Head of caudate nucleus (tissue), 42 donors: ENCODE data around the gene FILIP1L.

Experiments used
- DNase-seq, 42 donors: peaks; one replicate each; pipeline versions ENCODE4 v3.0.0 to v3.0.0-alpha.2; 2020 to 2021; ENCODE audit warnings: mixed read lengths in 7 of 42
- intact Hi-C: fragments of 100-400 bp; cut with DNase I; formaldehyde crosslinking; loops from one replicate; pipeline ENCODE4 v1.15.0; 2022

Gene FILIP1L

GRCh38 chr3:99873269-99874102, 240.8 kb downstream of the FILIP1L start:
- intact Hi-C loops, result no loop called here

GRCh38 chr3:99872923-99873254, 241.4 kb downstream of the FILIP1L start:
- DNase-seq, result no peak

More at GRCh38 chr3:99873269-99874102, 240.8 kb downstream of the FILIP1L start:
- DNase-seq, result no peak

GRCh38 chr3:99871231-99872045, 242.9 kb downstream of the FILIP1L start:
- no peak for DNase-seq
- intact Hi-C loops, result no loop called here

More at GRCh38 chr3:99872923-99873254, 241.4 kb downstream of the FILIP1L start:
- intact Hi-C loops, result no loop called here

- intact Hi-C loops, result no loop called here
- DNase-seq, result no peak
Measured at GRCh38 chr3:99870712-99871111, 243.6 kb downstream of the FILIP1L start.

- DNase-seq, result no peak
- intact Hi-C loops, result no loop called here
Measured at GRCh38 chr3:99869621-99870020, 244.7 kb downstream of the FILIP1L start.

- intact Hi-C loops, result no loop called here
- no peak for DNase-seq
Measured at GRCh38 chr3:99868311-99868646, 246.0 kb downstream of the FILIP1L start.

DNA sequence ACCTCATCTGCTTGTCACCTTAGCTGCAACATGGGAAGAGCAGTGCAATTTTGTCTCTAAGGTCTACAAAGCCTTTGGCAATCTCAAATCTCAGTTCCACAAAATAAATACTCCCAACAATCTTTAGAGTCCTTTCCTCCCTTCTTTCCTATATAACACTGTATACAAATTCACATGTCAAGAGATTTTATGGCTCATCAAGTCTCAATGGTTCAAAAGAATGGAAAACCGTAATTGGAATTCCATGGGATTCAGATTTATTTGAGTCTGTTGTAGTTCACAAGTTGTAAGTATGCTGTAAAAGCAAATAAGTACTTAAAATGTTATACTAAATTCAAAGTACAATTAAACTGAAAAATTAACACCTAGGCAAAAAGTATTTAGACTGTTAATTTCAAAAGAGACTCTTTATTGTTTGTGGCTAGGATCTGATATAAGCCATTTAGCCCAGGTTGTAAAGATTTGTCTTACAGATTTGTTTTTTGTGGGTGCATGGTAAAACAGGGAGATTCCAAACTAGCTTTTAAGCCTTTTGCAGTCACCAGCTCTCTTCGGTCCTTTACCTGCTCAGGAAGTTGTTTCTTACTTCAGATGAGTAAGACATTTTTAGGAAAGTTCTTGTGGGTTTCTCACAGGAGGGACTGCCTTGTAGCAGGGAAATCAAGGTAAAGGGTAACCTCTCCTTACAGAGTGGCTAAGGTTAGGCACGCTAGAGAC, 246.5 kb downstream of the FILIP1L start:
- no peak for DNase-seq
- intact Hi-C loops, result no loop called here

- DNase-seq, result no peak
- intact Hi-C loops, result no loop called here
Measured at GRCh38 chr3:99866261-99866761, 248.0 kb downstream of the FILIP1L start.

DNA sequence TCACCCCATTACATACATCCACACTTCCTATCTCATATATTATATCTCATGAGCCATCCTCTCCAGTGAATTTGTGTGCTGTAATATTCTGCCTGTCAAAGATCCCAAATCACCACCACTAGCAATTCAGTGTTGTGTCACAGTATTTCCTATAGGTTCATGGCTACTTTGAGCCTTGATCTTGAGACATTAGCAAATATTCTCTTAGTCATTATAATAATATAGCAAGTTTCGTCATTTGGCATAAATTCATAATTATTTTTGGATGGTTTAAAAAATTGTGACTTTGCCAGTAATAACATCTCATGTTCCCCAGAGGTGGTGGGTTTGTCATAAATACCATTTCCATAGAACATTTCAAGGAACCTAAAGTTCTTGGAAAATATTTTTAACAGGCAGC, 249.0 kb downstream of the FILIP1L start:
- intact Hi-C loops, result no loop called here

DNA sequence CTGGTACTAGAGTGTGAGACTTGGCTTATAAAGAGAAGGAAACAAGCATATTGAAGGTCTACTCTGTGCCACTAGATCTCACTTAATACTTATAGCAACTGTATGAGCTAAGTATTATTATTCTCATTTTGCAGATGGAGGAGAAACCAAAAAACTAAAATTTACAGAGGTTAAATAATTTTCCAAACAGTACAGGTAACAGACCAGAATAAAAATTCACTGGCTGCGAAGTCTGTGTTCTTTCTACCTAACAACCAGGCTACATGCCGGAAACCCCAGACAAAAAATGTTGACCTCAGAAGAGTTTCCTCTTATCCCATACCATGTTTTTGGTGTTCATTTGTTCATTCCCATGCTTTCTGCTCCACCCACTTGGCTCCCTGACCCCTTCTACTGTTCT, 250.0 kb downstream of the FILIP1L start:
- intact Hi-C loops, result no loop called here
- DNase-seq, result no peak

More for the DNA sequence above, 249.0 kb downstream of the FILIP1L start:
- no peak for DNase-seq

DNA sequence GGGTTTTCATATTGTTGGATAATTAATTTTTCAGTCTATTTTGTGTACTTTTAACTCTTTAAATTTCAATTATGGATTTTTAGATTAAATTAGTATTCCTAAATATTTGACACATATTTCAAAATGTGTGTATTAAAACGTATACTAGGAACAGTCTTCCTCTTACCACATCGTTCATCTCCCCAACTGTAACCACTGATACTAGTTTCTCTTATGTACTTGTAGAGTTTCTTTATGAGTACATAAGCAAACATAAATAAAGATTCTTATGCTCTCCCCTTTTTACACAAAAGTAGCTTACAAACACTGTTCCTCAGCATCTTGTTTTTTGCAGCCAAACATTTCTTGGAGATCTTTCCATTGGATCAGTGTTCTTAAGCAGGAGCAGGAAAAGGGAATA, 250.7 kb downstream of the FILIP1L start:
- intact Hi-C loops, result no loop called here
- DNase-seq, result no peak

GRCh38 chr3:99863002-99863401, 251.3 kb downstream of the FILIP1L start:
- intact Hi-C loops, result no loop called here
- DNase-seq, result no peak

DNA sequence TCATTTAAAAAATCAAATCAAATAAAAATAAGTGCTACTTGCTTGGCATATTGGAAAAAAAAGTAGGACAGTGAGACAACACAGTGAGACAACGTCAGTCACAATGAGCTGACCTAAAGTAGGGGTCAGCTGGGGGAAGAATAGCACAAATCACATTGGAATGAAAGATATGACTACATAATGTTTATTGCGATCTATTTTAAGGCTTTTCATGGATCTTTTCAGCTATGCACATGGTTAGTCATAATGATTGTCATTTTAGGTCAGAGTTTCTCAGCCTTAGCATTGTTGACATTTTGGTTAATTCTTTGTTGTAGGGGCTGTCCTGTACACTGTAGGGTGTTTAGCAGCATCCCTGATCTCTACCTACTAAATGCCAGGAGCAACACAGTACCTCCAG, 252.1 kb downstream of the FILIP1L start:
- intact Hi-C loops, result no loop called here

GRCh38 chr3:99861216-99861615, 253.1 kb downstream of the FILIP1L start:
- intact Hi-C loops, result no loop called here
- DNase-seq, result no peak

More for the DNA sequence above, 252.1 kb downstream of the FILIP1L start:
- no peak for DNase-seq

DNA sequence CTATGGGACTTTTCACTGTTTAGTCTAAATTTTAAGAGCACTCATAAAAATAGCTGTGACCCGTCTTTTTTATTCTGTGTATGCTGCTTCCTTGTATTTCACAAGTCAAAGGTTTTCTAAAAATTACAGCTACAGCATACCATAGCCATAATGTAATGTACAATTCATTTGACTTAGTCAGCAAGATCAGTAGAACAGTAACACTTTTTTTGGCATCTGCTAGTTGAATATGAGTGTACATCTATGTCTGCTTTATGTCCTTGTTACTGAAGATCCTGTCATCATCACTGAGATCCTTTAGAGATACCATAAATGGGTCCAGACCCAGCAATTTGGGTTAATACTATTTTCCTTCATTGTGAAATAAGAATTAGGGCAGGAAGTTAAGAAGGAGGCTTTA, 254.5 kb downstream of the FILIP1L start:
- intact Hi-C loops, result no loop called here
- no peak for DNase-seq

- DNase-seq, result no peak
- intact Hi-C loops, result no loop called here
Measured at GRCh38 chr3:99858469-99858868, 255.8 kb downstream of the FILIP1L start.

GRCh38 chr3:99857278-99857677, 257.0 kb downstream of the FILIP1L start:
- intact Hi-C loops, result no loop called here
- no peak for DNase-seq

DNA sequence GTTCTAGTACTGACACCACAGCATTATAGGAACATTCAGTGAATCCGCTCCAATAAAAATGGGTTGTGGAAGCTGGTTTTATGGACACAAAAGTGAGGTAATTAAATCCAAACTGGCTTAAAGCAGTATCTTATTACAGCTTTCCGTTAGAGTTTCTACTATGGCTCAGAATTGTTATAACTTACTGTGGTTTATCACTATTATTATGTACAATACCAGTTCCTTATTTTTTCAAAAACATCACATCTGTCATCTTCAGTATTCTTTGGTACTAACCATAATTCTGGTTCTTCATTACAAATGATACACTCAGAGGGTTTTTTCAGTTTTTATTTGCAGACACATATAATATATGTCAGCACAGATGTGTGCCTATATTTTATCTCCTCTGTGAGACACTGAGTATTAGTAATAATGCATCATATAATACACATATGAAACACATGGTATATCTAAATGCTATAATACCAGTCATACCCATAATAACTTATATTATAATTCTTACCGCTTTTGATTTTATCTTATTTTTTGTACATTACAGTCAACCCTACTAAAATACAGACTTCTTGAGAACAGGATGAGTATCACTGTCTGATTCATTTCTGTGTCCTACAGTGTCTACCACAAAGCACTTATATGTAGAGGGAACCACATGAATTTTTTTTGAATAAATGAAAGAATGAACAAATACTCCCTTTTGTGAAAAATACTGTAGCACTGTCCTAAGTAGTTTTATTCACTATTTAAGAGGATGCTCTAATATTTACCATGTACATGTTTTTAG, 257.7 kb downstream of the FILIP1L start:
- DNase-seq, result no peak
- intact Hi-C loops, result no loop called here

- DNase-seq, result no peak
- intact Hi-C loops, result no loop called here
Measured at GRCh38 chr3:99855900-99856299, 258.4 kb downstream of the FILIP1L start.
